ENCODE results near the gene AGAP1.

The AGAP1 gene

GRCh38 chr2:235658351-235659174 is 164.7 kb downstream of the AGAP1 start:
- no peak for DNase-seq (ENCODE audit: low read depth in 3 of 3, low spot score in 1 of 3)

- DNase-seq (ENCODE audit: low read depth in 3 of 3, low spot score in 1 of 3), result no peak
These were observed 166.0 kb downstream of the AGAP1 start for GRCh38 chr2:235659767-235660322.

- no peak for DNase-seq (ENCODE audit: low read depth in 3 of 3, low spot score in 1 of 3)
These were observed 166.7 kb downstream of the AGAP1 start for GRCh38 chr2:235660484-235661082.

GRCh38 chr2:235661167-235661937 is 167.5 kb downstream of the AGAP1 start:
- no peak for DNase-seq (ENCODE audit: low read depth in 3 of 3, low spot score in 1 of 3)

GRCh38 chr2:235661952-235662351 is 168.1 kb downstream of the AGAP1 start:
- no peak for DNase-seq (ENCODE audit: low read depth in 3 of 3, low spot score in 1 of 3)

- no peak for DNase-seq (ENCODE audit: low read depth in 3 of 3, low spot score in 1 of 3)
These were observed 170.0 kb downstream of the AGAP1 start for GRCh38 chr2:235663875-235664274.

- no peak for DNase-seq (ENCODE audit: low read depth in 3 of 3, low spot score in 1 of 3)
These were observed 171.9 kb downstream of the AGAP1 start for GRCh38 chr2:235665661-235666212.

GRCh38 chr2:235666213-235666781 is 172.5 kb downstream of the AGAP1 start:
- no peak for DNase-seq (ENCODE audit: low read depth in 3 of 3, low spot score in 1 of 3)

GRCh38 chr2:235668782-235669181 is 174.9 kb downstream of the AGAP1 start:
- no peak for DNase-seq (ENCODE audit: low read depth in 3 of 3, low spot score in 1 of 3)

GRCh38 chr2:235669269-235669831 is 175.5 kb downstream of the AGAP1 start:
- no peak for DNase-seq (ENCODE audit: low read depth in 3 of 3, low spot score in 1 of 3)

GRCh38 chr2:235669983-235670962 is 176.4 kb downstream of the AGAP1 start:
- no peak for DNase-seq (ENCODE audit: low read depth in 3 of 3, low spot score in 1 of 3)

- DNase-seq (ENCODE audit: low read depth in 3 of 3, low spot score in 1 of 3), result no peak
These were observed 177.3 kb downstream of the AGAP1 start for GRCh38 chr2:235670974-235671787.

- no peak for DNase-seq (ENCODE audit: low read depth in 3 of 3, low spot score in 1 of 3)
These were observed 178.9 kb downstream of the AGAP1 start for GRCh38 chr2:235672720-235673119.

- DNase-seq (ENCODE audit: low read depth in 3 of 3, low spot score in 1 of 3), result no peak
These were observed 180.3 kb downstream of the AGAP1 start for GRCh38 chr2:235674146-235674545.

GRCh38 chr2:235674812-235675211 is 181.0 kb downstream of the AGAP1 start:
- DNase-seq (ENCODE audit: low read depth in 3 of 3, low spot score in 1 of 3), result no peak

- no peak for DNase-seq (ENCODE audit: low read depth in 3 of 3, low spot score in 1 of 3)
These were observed 182.1 kb downstream of the AGAP1 start for GRCh38 chr2:235675678-235676535.

- no peak for DNase-seq (ENCODE audit: low read depth in 3 of 3, low spot score in 1 of 3)
These were observed 182.6 kb downstream of the AGAP1 start for GRCh38 chr2:235676536-235676799.

GRCh38 chr2:235677276-235677788 is 183.5 kb downstream of the AGAP1 start:
- DNase-seq (ENCODE audit: low read depth in 3 of 3, low spot score in 1 of 3), result no peak

Data from stimulated activated CD4-positive, alpha-beta T cell treated with anti-CD3 and anti-CD28 coated beads, TNF-alpha, amount 100 ng/mL, for 1 hour (primary cell).